ENCODE measurements around the gene PARD3. TPM values are rescaled to one million over a fixed set of nuclear protein-coding genes. Genes with fewer than 3 reads are reported as not detected.
A peak's percentile ranks its signal among the peaks of the same experiment; 100 is the strongest.

The PARD3 gene
- total RNA-seq, 2 donors from 2014 or later = 23.1 to 29.7 TPM

DNA sequence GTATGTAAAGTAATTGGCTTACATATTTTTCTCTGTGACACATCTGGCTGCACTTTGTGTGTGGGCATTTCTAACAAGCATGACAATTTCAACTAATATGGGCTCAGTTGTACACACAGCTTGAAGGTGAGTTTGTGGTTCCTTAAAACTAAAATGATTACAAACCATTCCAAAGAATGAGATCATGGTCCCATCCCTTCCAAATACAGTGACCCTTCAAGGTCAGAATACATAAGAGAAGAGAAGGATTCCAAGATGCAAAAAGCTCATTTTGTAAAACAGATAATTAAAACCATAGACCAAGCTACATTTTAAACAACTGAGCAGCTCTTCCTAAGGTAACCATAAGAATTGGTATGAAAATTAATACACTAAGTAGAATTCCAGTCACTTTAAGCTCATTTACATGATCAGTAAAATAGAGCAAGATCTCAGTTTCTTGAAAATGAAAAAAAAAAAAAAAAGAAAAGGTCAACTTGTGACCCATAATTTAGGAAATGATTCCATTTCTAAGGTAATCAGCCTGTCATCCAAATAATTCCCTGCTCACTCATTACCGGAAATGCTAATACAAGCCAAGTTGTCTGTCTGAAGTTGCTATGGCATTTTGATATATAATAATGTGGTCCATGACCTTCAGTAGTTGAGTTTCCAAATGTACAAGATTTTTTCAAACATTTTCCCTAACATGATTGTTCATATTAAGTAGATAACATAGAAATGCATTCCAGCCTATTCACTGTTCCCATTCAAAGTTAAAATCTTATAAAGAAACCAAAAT, 688.5 kb downstream of the PARD3 start:
- intact Hi-C loops (cut with DNase I) = no loop called here
- no peak for ATAC-seq
- DNase-seq = no peak

DNA sequence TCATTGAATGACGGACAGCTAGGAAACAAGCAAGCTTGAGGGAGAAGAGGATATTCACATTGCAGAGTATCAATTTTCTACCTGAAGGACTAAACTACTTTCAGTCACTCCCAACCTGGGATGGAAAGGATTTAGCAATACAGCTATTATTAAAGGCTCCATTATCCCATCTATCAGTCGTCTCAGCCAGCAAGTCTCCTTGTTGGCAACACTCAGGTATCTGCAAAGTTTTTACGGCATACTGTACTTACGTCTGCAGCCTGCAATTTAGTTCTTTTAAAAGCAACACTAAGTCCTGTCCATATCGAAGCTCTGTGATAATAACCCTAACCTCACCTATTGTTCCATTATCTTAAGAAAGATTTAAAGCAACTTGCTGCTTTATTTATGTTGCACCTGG, 689.4 kb downstream of the PARD3 start:
- ATAC-seq = no peak
- DNase-seq = no peak
- intact Hi-C loops (cut with DNase I) = no loop called here

GRCh38 chr10:34124522-34125035, 690.5 kb downstream of the PARD3 start:
- ATAC-seq (peak; percentile 38 to 84), DNase-seq (no peak)
- intact Hi-C loops (cut with DNase I) = no loop called here

DNA sequence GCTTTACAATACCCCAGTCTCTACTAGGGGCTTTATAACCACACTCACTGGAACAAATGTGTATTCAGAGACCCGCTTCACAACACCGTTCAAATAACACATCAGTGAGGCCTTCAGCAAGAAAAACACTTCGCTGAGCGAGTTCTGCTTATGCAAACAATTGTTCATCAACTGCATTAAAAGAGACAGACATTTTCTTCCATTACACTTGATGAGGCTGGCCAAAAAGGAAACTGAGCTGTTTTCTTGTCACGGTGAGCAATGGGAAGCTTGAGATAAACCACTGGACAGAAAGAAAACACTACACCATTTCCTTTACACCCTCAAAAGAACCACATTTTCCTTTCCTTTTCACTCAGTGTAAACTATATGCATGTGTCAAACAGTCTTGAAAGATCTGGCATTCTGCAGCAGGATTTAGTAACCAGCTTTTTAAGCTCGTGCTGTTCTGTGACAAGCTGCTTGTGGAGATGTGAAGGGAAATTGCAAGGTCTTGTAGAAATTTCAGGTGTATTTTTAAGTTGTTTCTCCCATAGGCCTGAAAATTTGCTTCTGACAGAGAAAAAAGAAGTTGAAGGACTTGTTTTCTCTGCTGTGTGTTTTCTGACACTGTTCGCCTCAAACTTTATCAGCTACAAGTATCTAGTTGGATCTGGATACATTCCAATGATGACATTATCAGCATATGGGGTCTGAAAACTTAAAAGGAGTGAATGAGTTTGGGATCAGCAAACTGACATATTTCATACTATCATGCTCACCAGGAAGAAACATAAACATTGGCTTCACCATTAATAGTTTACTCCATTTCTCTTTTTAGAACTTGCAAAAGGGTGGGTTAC, 693.1 kb downstream of the PARD3 start:
- DNase-seq (no peak), ATAC-seq (peak in 1 of 2 donors; percentile 36)
- intact Hi-C loops (cut with DNase I) = no loop called here

- intact Hi-C loops (cut with DNase I) = no loop called here
- ATAC-seq = no peak
Measured at GRCh38 chr10:34121125-34121753, 693.9 kb downstream of the PARD3 start.

DNA sequence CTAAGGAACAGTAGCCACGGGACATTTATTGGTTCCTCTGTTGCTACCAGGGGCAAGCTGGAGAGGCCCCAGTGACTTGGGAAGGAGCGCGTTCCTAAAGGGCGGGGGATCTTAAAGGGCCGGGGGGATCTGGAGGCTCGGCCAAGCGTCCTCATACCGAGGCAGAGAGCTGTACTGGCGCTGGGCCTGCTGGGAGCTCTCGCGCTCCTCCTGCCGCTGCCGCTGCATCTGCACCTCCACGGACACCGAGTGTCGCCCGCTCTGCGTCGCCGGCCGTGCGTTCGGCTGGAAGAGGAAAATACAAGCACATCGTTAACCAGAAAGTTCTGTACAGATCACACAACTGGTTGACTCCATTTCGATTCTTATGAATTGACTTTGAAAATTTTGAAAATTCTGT, 695.6 kb downstream of the PARD3 start:
- intact Hi-C loops (cut with DNase I) = no loop called here
- no peak for DNase-seq
- ATAC-seq = no peak

More at GRCh38 chr10:34121125-34121753, 693.9 kb downstream of the PARD3 start:
- no peak for DNase-seq

DNA sequence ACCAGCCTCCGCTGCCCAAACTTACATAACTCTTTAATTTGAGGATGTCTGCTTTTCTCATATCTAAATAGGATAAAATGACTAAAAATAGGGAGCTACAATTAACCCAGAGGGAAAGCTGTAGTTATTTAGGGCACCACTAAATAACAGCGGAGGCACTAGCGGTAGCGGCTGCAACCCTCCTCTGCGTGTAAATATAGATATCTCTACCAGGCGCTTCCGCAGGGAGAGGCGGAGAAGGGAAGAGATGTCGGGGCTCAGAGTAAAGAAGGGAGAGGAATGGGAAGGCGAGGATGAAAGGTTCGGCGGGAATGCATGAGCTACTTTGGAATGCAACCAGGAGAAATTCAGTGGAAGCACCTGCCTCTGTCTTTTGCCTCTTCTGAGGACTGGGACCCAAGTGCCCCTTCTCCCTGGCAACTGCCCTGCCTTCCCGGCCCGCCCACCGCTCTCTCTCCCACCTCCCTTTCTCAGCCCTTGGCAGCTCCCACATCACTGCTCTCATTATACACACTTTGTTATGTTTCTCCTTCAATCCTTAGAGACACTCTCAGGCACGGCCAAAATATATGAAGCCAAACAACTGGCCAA, 698.3 kb downstream of the PARD3 start:
- ATAC-seq (peak; percentile 66 to 82), DNase-seq (no peak)
- intact Hi-C loops (cut with DNase I) = no loop called here

DNA sequence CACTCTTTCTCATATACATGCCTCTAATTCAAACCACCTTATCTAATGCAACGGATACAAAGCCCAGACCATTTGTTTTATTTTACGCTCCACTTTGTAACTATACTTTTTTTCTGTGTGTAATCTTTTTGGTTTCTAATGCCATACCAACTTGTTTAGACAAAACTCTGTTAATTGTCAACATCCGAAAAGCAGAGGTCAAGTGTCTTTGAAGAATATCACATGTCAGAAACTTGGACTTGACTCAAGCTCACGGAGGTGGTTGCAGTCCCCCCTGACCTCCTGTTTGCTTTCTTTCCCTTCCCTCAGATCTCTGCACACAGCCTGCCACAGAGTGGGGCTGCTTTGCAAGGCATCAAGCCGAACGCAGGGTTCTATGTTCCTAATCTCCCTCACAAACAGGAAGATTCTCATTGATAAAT, 698.9 kb downstream of the PARD3 start:
- peak in 1 of 2 donors; percentile 30 for ATAC-seq
- intact Hi-C loops (cut with DNase I) = no loop called here

GRCh38 chr10:34114914-34115313, 700.2 kb downstream of the PARD3 start:
- no peak for DNase-seq
- ATAC-seq = no peak
- intact Hi-C loops (cut with DNase I) = no loop called here

More for the DNA sequence above, 698.9 kb downstream of the PARD3 start:
- DNase-seq = no peak

- DNase-seq (no peak), ATAC-seq (no peak)
- intact Hi-C loops (cut with DNase I) = no loop called here
Measured at GRCh38 chr10:34113504-34114225, 701.4 kb downstream of the PARD3 start.

- no peak for ATAC-seq
- DNase-seq = no peak
- intact Hi-C loops (cut with DNase I) = no loop called here
Measured at GRCh38 chr10:34112171-34112782, 702.8 kb downstream of the PARD3 start.

DNA sequence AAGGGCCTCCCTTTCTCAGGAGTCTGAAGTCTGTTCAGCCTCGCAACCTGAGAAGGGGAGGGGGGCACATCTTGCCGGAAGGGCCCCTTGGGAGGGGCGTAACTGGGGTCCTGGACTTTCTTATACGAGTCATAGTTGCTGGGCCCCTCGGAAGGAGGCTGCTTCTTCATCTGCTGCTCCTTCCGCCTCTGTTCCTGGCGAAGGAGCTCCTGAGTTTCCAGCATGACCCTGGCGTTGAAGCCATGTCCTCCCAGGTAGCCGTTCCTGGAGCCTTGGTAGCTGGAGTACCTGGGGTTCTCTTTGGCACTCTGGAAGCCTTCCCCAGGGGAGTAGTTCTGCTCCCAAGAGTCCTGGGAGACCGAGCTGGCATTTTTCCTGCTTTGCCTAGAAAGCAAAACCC, 703.9 kb downstream of the PARD3 start:
- intact Hi-C loops (cut with DNase I) = no loop called here
- ATAC-seq (no peak), DNase-seq (no peak)

DNA sequence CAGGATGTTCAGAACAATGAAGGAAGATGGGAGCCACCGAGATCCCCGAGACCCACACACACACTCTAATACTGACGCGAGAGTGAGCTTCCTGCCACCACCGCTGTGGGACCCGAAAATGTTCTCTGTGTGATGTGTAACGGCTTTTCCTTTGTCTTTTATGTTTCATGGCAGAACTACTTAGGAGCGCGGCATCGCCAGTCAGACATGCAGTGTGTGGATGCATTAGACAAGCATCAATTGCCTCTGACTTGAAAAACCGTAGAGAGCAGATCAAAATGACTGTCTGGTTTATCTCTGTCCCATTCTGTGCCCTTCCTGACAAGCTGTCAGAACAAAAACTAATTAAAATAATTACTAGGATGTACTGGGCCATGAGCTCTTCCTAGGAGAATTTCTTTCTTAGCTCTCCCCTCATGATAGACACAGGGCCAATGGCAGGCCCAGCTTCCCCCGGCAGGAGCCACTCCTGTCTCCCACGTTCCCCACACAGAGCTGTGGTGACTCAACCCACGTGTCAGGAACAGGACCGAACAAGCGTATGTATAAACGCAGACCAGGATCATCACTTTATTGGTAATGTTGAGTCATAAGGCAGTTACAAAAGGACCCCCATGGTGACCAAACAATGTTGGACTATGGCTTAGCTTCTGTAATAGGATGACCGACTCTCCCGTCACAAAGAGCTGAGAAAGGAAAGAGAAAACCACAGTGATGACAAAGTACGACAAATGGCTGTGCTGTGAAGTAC, 705.0 kb downstream of the PARD3 start:
- intact Hi-C loops (cut with DNase I) = no loop called here
- no peak for DNase-seq
- no peak for ATAC-seq

DNA sequence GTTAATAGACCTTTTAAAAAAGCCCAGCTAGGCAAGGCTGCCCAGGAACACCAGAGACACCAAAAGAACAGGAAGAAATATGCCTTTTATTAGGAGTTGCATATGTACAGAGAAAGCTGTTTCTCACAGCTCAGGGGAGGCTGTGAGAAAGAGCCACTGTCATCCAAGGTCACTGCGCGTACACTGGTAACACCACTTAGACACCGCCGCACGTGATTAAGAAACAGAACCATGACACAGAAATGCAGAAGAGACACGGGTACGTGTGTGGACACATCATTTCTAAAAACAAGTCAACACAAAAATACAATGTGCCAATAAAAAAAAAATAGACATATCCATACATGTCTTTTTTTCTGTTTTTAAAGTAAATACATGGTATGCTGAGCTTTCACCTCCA, 705.6 kb downstream of the PARD3 start:
- DNase-seq = no peak
- intact Hi-C loops (cut with DNase I) = no loop called here
- ATAC-seq = peak; percentile 38 to 67

DNA sequence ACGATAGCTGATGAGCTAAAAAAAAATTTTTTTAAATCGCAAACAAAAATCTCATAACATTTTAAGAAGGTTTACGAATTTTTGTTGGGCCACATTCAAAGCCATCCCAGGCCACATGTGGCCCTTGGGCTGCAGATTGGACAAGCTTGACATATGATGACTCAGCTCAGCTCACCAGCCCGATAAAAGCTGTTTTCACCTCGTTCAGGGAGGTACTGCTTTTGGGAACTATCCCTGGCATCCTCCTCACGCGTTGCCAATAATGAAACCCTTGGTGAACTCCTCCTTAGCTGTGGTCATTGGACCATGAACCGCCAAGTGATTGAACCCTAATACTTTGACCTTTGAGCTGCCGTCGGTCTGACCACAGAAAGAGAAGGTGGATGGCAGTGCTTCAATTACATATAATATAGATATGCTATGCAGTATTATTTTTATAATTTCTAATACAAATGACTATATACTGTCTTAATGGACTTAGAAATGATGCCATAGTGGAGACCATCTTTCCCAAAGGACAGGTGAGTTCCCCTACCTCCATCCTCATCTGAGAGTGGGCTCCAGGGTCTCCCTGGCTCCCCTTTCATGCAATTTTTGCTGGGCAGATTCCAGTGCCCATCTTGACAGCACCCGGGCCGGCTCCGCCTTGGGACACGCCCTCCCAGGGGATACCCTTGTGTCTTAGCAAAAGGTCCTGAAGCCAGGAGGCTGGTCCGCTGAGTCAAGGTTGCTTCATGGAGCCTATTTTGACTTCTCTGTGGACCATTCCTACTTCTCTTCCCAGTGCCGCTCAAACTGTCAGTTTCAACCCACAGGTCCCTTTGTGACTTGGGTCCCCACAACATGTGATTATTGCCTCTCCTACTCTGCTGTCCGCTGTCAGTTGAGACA, 707.2 kb downstream of the PARD3 start:
- DNase-seq = no peak
- intact Hi-C loops (cut with DNase I) = no loop called here
- ATAC-seq = no peak

GRCh38 chr10:34106356-34106885, 708.7 kb downstream of the PARD3 start:
- intact Hi-C loops (cut with DNase I) = no loop called here

More at GRCh38 chr10:34106356-34106885, 708.7 kb downstream of the PARD3 start:
- no peak for ATAC-seq
- DNase-seq = no peak
